Lower leg skin (tissue), 3 donors: ENCODE data around the gene EIF3L.

ENCODE experiments used
- POLR2A ChIP-seq, 2 donors: fragments of 450-650 bp; IDR thresholded peaks; one replicate each; pipeline ENCODE4 v1.6.1; 2016 to 2017; ENCODE audit warnings: antibody characterized with exemption in 2 of 2, mild to moderate bottlenecking in 1 of 2, moderate library complexity in 1 of 2
- TF ChIP-seq, protein P1 (sequence below), 3 donors: fragments of 450-650 bp; IDR thresholded peaks; one replicate each; pipeline ENCODE4 v1.5.1; 2016; ENCODE audit warnings: antibody characterized with exemption in 3 of 3, mild to moderate bottlenecking in 3 of 3, moderate library complexity in 2 of 3

- TF ChIP-seq, protein P1, sequence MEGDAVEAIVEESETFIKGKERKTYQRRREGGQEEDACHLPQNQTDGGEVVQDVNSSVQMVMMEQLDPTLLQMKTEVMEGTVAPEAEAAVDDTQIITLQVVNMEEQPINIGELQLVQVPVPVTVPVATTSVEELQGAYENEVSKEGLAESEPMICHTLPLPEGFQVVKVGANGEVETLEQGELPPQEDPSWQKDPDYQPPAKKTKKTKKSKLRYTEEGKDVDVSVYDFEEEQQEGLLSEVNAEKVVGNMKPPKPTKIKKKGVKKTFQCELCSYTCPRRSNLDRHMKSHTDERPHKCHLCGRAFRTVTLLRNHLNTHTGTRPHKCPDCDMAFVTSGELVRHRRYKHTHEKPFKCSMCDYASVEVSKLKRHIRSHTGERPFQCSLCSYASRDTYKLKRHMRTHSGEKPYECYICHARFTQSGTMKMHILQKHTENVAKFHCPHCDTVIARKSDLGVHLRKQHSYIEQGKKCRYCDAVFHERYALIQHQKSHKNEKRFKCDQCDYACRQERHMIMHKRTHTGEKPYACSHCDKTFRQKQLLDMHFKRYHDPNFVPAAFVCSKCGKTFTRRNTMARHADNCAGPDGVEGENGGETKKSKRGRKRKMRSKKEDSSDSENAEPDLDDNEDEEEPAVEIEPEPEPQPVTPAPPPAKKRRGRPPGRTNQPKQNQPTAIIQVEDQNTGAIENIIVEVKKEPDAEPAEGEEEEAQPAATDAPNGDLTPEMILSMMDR (IDR thresholded peaks at IDR 0.05): no peak
- no peak for TF ChIP-seq POLR2A (IDR thresholded peaks at IDR 0.05)
Measured at GRCh38 chr22:37848587-37849088, 581 bp upstream of the EIF3L start.
